ENCODE data around the gene KIAA1614. TPM values are rescaled to one million over a fixed set of nuclear protein-coding genes. Genes with fewer than 3 reads are reported as not detected.
A peak's percentile ranks its signal among the peaks of the same experiment; 100 is the strongest.

KIAA1614 gene, protein sequence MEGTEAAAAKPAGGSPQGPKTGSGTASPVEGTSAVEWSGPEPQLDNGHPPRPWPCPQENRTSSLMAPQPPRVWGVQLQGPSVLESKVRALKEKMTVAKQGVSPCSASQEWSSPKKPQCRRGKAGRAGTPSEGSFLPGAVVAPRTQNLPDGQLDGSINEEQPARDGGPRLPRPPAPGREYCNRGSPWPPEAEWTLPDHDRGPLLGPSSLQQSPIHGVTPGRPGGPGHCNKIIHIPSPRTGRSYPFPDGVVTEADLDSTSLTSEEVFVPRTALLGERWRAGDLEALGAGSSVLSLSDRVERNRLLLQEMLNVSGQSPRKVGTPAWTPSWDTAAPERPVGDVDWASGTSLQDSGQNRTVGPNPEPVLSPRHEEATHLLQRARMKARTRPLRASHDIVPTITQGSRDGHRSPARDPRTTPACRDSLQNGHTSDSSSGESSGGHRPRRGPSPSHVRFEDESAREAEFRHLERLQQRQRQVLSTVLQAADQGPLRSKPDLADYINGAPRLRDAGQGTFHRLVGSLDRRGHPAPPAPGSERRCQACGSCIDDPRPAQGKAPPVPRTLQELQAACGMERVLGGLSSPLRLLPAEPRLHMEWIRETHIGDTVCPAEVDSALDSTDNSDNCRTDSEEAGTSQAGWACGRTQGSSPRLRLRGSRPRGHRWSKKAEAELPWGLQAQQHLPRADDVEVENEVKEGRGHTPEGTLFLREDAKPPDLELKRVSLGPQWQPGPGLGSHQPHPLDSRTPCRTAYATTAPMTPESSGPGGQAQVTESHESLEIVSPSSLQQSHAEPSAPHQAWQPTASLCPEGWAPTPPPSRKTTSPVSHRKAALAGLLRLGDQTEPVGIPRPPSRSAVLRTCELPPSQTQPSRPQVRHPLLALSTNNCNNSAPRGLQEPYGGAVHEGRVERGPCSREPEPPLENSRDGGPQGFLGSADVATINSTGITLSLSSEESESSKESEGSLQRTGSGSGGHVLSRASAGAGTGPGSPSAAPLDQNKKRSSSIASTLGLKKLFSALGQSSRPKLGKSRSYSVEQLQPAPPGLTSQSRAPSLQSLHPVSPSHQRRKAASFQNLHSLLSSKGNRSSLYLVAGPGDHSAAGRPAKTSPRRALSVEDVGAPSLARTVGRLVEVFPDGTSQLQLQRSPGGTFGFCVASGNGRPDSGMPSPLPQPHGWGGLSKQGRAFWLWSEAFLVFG
- polyA plus RNA-seq: 1 to 10 TPM in 2 of 4 donors, under 1 TPM in 1, not detected in 1; 0.89 to 2.1 (median 1.4) TPM
- long read RNA-seq, donor 1: 0 reads
- long read RNA-seq, donor 2: 0 reads
- long read RNA-seq, donor 3: 0 reads
- long read RNA-seq, donor 4: 0 reads
- long read RNA-seq, donor 5: 0 reads
- long read RNA-seq, donor 6: 0 reads
- long read RNA-seq, donor 7: 0 reads
- long read RNA-seq, donor 8: 0 reads
- long read RNA-seq, donor 9: 0 reads
- long read RNA-seq, donor 10, partial matches to known transcripts: 5 of 5 reads
- long read RNA-seq, donor 10, other reads (novel, unspliced or antisense): 0 of 5 reads

GRCh38 chr1:180912801-180913565 is at the start of gene KIAA1614:
Gene KIAA1614 (plus strand): TSS chr1:180912897. CDS start chr1:180913244, 347 bp downstream.
- FAIRE-seq (no peak), DNase-seq (peak in 1 of 2 donors; percentile 66)
- Histone ChIP-seq H3K9me3 (ENCODE audit: control insufficient read depth in 2 of 2, insufficient read depth in 1 of 2, low read depth in 1 of 2, low read length in 1 of 2) (no peaks in the 10 kb centered on the region), H3K27ac (ENCODE audit: low read depth in 1 of 3, low read length in 2 of 3) (peak within 1 kb of the TSS; percentile 12 to 78 (median 62)), H3K4me1 (ENCODE audit: control insufficient read depth in 3 of 3, insufficient read depth in 2 of 3, low read depth in 1 of 3, low read length in 2 of 3) (peaks cover 0 to 3% (median 0%) of the 10 kb centered on the region in 3 donors), H3K4me3 (ENCODE audit: low read depth in 1 of 3, low read length in 3 of 3) (peak within 1 kb of the TSS; percentile 48 to 53 (median 52)), H3K27me3 (ENCODE audit: control insufficient read depth in 3 of 3, insufficient read depth in 3 of 3, low read length in 3 of 3) (peaks cover 0 to 25% (median 3%) of the 10 kb centered on the region in 3 donors), H3K36me3 (ENCODE audit: control insufficient read depth in 3 of 3, insufficient read depth in 2 of 3, low read depth in 1 of 3, low read length in 3 of 3) (peaks cover 0 to 8% (median 0%) of the 10 kb centered on the region in 3 donors)
- WGBS, 3 donors: 6 to 12% (median 8%) methylated on average over 47 to 76 of the region's 76 CpGs

GRCh38 chr1:180863158-180863775 is 49.4 kb upstream of the KIAA1614 start:
- Histone ChIP-seq H3K4me1 (ENCODE audit: control insufficient read depth in 3 of 3, insufficient read depth in 2 of 3, low read depth in 1 of 3, low read length in 2 of 3) (no peaks in the 10 kb centered on the region), H3K27ac (ENCODE audit: low read depth in 1 of 3, low read length in 2 of 3) (no peak overlapping the region), H3K9me3 (ENCODE audit: control insufficient read depth in 2 of 2, insufficient read depth in 1 of 2, low read depth in 1 of 2, low read length in 1 of 2) (no peaks in the 10 kb centered on the region), H3K4me3 (ENCODE audit: low read depth in 1 of 3, low read length in 3 of 3) (no peak overlapping the region), H3K36me3 (ENCODE audit: control insufficient read depth in 3 of 3, insufficient read depth in 2 of 3, low read depth in 1 of 3, low read length in 3 of 3) (peaks cover 0 to 3% (median 0%) of the 10 kb centered on the region in 3 donors), H3K27me3 (ENCODE audit: control insufficient read depth in 3 of 3, insufficient read depth in 3 of 3, low read length in 3 of 3) (no peaks in the 10 kb centered on the region)
- 32 to 34% (median 34%) methylated on average over 6 of the region's 6 CpGs for WGBS, 3 donors
- DNase-seq (peak; percentile 62 to 69), FAIRE-seq (peak; percentile 87)

GRCh38 chr1:180881806-180882509 is 30.7 kb upstream of the KIAA1614 start:
- no peaks in the 10 kb centered on the region for H3K27me3 ChIP-seq (ENCODE audit: control insufficient read depth in 3 of 3, insufficient read depth in 3 of 3, low read length in 3 of 3)
- H3K36me3 ChIP-seq (ENCODE audit: control insufficient read depth in 3 of 3, insufficient read depth in 2 of 3, low read depth in 1 of 3, low read length in 3 of 3): peaks cover 0 to 7% (median 6%) of the 10 kb centered on the region in 3 donors
- FAIRE-seq (no peak), DNase-seq (peak; percentile 29 to 46)
- H3K4me3 ChIP-seq (ENCODE audit: low read depth in 1 of 3, low read length in 3 of 3): no peak overlapping the region
- H3K9me3 ChIP-seq (ENCODE audit: control insufficient read depth in 2 of 2, insufficient read depth in 1 of 2, low read depth in 1 of 2, low read length in 1 of 2): no peaks in the 10 kb centered on the region
- 58 to 62% (median 59%) methylated on average over 6 of the region's 6 CpGs for WGBS, 3 donors
- no peaks in the 10 kb centered on the region for H3K4me1 ChIP-seq (ENCODE audit: control insufficient read depth in 3 of 3, insufficient read depth in 2 of 3, low read depth in 1 of 3, low read length in 2 of 3)
- no peak overlapping the region for H3K27ac ChIP-seq (ENCODE audit: low read depth in 1 of 3, low read length in 2 of 3)

DNA sequence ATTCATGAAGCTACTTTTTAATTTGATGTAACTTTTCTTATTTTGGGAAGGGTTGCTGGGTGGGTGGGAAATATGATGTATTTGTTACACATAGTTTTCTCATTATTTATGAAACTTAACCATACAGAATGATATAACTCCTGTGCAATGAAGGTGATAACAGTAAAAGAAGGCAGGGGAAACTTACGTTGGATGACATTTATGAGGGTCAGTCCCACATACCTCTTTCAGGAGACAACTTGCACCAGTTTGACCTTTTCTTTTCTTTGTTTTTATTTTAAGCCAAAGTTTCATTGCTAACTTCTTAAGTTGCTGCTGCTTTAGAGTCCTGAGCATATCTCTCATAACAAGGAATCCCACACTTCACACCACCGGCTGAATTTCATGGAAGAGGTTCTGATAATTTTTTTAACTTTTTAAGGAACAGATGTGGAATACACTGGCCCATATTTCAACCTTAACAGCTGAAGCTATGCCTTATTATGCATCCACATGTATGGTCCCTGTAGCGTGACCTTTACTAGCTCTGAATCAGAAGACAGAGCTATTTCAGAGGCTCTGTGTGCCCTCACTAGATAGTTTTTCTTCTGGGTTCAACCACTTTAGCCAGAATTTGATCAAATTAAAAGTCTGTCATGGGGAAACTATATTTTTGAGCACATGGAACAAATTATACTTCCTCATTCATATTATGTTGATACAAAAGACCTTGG is 28.0 kb upstream of the KIAA1614 start:
- no peak overlapping the region for H3K27ac ChIP-seq (ENCODE audit: low read depth in 1 of 3, low read length in 2 of 3)
- peaks cover 0 to 6% (median 2%) of the 10 kb centered on the region in 3 donors for H3K36me3 ChIP-seq (ENCODE audit: control insufficient read depth in 3 of 3, insufficient read depth in 2 of 3, low read depth in 1 of 3, low read length in 3 of 3)
- no peak for DNase-seq
- H3K4me1 ChIP-seq (ENCODE audit: control insufficient read depth in 3 of 3, insufficient read depth in 2 of 3, low read depth in 1 of 3, low read length in 2 of 3): peaks cover 0 to 3% (median 0%) of the 10 kb centered on the region in 3 donors
- H3K27me3 ChIP-seq (ENCODE audit: control insufficient read depth in 3 of 3, insufficient read depth in 3 of 3, low read length in 3 of 3): no peaks in the 10 kb centered on the region
- WGBS, 3 donors: 92 to 94% (median 93%) methylated on average over 3 of the region's 3 CpGs
- no peak overlapping the region for H3K4me3 ChIP-seq (ENCODE audit: low read depth in 1 of 3, low read length in 3 of 3)
- FAIRE-seq: no peak
- no peaks in the 10 kb centered on the region for H3K9me3 ChIP-seq (ENCODE audit: control insufficient read depth in 2 of 2, insufficient read depth in 1 of 2, low read depth in 1 of 2, low read length in 1 of 2)

GRCh38 chr1:180886338-180886737 is 26.4 kb upstream of the KIAA1614 start:
- Histone ChIP-seq H3K27ac (ENCODE audit: low read depth in 1 of 3, low read length in 2 of 3) (no peak overlapping the region), H3K36me3 (ENCODE audit: control insufficient read depth in 3 of 3, insufficient read depth in 2 of 3, low read depth in 1 of 3, low read length in 3 of 3) (peaks cover 0 to 3% (median 2%) of the 10 kb centered on the region in 3 donors), H3K9me3 (ENCODE audit: control insufficient read depth in 2 of 2, insufficient read depth in 1 of 2, low read depth in 1 of 2, low read length in 1 of 2) (no peaks in the 10 kb centered on the region), H3K4me3 (ENCODE audit: low read depth in 1 of 3, low read length in 3 of 3) (no peak overlapping the region), H3K4me1 (ENCODE audit: control insufficient read depth in 3 of 3, insufficient read depth in 2 of 3, low read depth in 1 of 3, low read length in 2 of 3) (peaks cover 0 to 3% (median 0%) of the 10 kb centered on the region in 3 donors), H3K27me3 (ENCODE audit: control insufficient read depth in 3 of 3, insufficient read depth in 3 of 3, low read length in 3 of 3) (no peaks in the 10 kb centered on the region)
- no peak for FAIRE-seq
- WGBS, 3 donors: 94 to 97% (median 96%) methylated on average over 2 of the region's 2 CpGs
- DNase-seq: no peak

DNA sequence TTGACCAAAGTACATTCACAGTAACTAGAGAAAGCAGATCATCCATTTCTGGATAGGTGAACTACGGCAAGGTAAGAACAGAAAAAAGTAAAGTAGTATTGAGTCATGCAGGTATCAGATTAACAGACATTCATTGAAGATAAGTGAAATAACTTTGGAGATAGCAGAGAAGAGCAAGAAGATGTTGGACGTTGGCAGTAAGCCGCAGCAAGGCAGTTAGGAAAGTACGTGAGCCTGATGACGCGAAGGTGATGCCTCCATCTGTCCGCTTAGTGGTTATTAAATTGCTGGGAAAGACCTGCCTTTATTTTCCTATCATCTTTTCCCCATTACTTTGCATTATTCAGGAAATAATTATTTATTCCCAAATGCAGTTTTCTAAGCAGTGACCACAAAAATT is 24.9 kb upstream of the KIAA1614 start:
- Histone ChIP-seq H3K4me3 (ENCODE audit: low read depth in 1 of 3, low read length in 3 of 3) (no peak overlapping the region), H3K4me1 (ENCODE audit: control insufficient read depth in 3 of 3, insufficient read depth in 2 of 3, low read depth in 1 of 3, low read length in 2 of 3) (peaks cover 0 to 3% (median 0%) of the 10 kb centered on the region in 3 donors), H3K36me3 (ENCODE audit: control insufficient read depth in 3 of 3, insufficient read depth in 2 of 3, low read depth in 1 of 3, low read length in 3 of 3) (peaks cover 0 to 2% (median 0%) of the 10 kb centered on the region in 3 donors), H3K9me3 (ENCODE audit: control insufficient read depth in 2 of 2, insufficient read depth in 1 of 2, low read depth in 1 of 2, low read length in 1 of 2) (no peaks in the 10 kb centered on the region), H3K27ac (ENCODE audit: low read depth in 1 of 3, low read length in 2 of 3) (no peak overlapping the region), H3K27me3 (ENCODE audit: control insufficient read depth in 3 of 3, insufficient read depth in 3 of 3, low read length in 3 of 3) (no peaks in the 10 kb centered on the region)
- WGBS, 3 donors: 90 to 98% (median 95%) methylated on average over 7 of the region's 7 CpGs
- FAIRE-seq: no peak
- DNase-seq: peak in 1 of 2 donors; percentile 17
